ENCODE measurements around the gene AUTS2.

AUTS2 gene

GRCh38 chr7:70777251-70777650, 1179.0 kb downstream of the AUTS2 start:
- no peak for TF ChIP-seq CTCF (IDR thresholded peaks at IDR 0.05; ENCODE audit: poor library complexity, severe bottlenecking)
- ATAC-seq (ENCODE audit: low read depth) = no peak
- no peaks in the 10 kb centered on the region for H3K4me1 ChIP-seq (ENCODE audit: insufficient read depth, poor library complexity, severe bottlenecking)

GRCh38 chr7:70778585-70778984, 1180.3 kb downstream of the AUTS2 start:
- DNase-seq (ENCODE audit: low spot score) = no peak
- TF ChIP-seq CTCF (IDR thresholded peaks at IDR 0.05; ENCODE audit: poor library complexity, severe bottlenecking) = no peak
- ATAC-seq (ENCODE audit: low read depth) = no peak
- Histone ChIP-seq H3K4me1 (ENCODE audit: insufficient read depth, poor library complexity, severe bottlenecking) (no peaks in the 10 kb centered on the region), H3K9me3 (ENCODE audit: severe bottlenecking) (no peaks in the 10 kb centered on the region), H3K27ac (ENCODE audit: poor library complexity, severe bottlenecking) (no peak overlapping the region), H3K36me3 (ENCODE audit: low read depth) (no peaks in the 10 kb centered on the region), H3K4me3 (ENCODE audit: severe bottlenecking) (no peak overlapping the region), H3K27me3 (ENCODE audit: insufficient read depth, poor library complexity, severe bottlenecking) (no peaks in the 10 kb centered on the region)

More at GRCh38 chr7:70777251-70777650, 1179.0 kb downstream of the AUTS2 start:
- no peak overlapping the region for H3K27ac ChIP-seq (ENCODE audit: poor library complexity, severe bottlenecking)
- no peak for DNase-seq (ENCODE audit: low spot score)
- H3K36me3 ChIP-seq (ENCODE audit: low read depth) = no peaks in the 10 kb centered on the region
- H3K4me3 ChIP-seq (ENCODE audit: severe bottlenecking) = no peak overlapping the region
- no peaks in the 10 kb centered on the region for H3K27me3 ChIP-seq (ENCODE audit: insufficient read depth, poor library complexity, severe bottlenecking)
- no peaks in the 10 kb centered on the region for H3K9me3 ChIP-seq (ENCODE audit: severe bottlenecking)

GRCh38 chr7:70779321-70779720, 1181.0 kb downstream of the AUTS2 start:
- Histone ChIP-seq H3K27me3 (ENCODE audit: insufficient read depth, poor library complexity, severe bottlenecking) (no peaks in the 10 kb centered on the region), H3K36me3 (ENCODE audit: low read depth) (no peaks in the 10 kb centered on the region), H3K4me1 (ENCODE audit: insufficient read depth, poor library complexity, severe bottlenecking) (no peaks in the 10 kb centered on the region), H3K9me3 (ENCODE audit: severe bottlenecking) (no peaks in the 10 kb centered on the region), H3K4me3 (ENCODE audit: severe bottlenecking) (no peak overlapping the region), H3K27ac (ENCODE audit: poor library complexity, severe bottlenecking) (no peak overlapping the region)
- ATAC-seq (ENCODE audit: low read depth) = no peak
- DNase-seq (ENCODE audit: low spot score) = no peak
- TF ChIP-seq CTCF (IDR thresholded peaks at IDR 0.05; ENCODE audit: poor library complexity, severe bottlenecking) = no peak

- H3K36me3 ChIP-seq (ENCODE audit: low read depth) = no peaks in the 10 kb centered on the region
- no peaks in the 10 kb centered on the region for H3K27me3 ChIP-seq (ENCODE audit: insufficient read depth, poor library complexity, severe bottlenecking)
- TF ChIP-seq CTCF (IDR thresholded peaks at IDR 0.05; ENCODE audit: poor library complexity, severe bottlenecking) = no peak
- DNase-seq (ENCODE audit: low spot score) = no peak
- ATAC-seq (ENCODE audit: low read depth) = no peak
- no peaks in the 10 kb centered on the region for H3K9me3 ChIP-seq (ENCODE audit: severe bottlenecking)
- H3K27ac ChIP-seq (ENCODE audit: poor library complexity, severe bottlenecking) = no peak overlapping the region
- H3K4me1 ChIP-seq (ENCODE audit: insufficient read depth, poor library complexity, severe bottlenecking) = no peaks in the 10 kb centered on the region
- H3K4me3 ChIP-seq (ENCODE audit: severe bottlenecking) = no peak overlapping the region
These were observed 1183.6 kb downstream of the AUTS2 start for GRCh38 chr7:70781922-70782311.

- Histone ChIP-seq H3K27me3 (ENCODE audit: insufficient read depth, poor library complexity, severe bottlenecking) (no peaks in the 10 kb centered on the region), H3K9me3 (ENCODE audit: severe bottlenecking) (no peaks in the 10 kb centered on the region), H3K27ac (ENCODE audit: poor library complexity, severe bottlenecking) (no peak overlapping the region), H3K4me1 (ENCODE audit: insufficient read depth, poor library complexity, severe bottlenecking) (no peaks in the 10 kb centered on the region), H3K36me3 (ENCODE audit: low read depth) (no peaks in the 10 kb centered on the region), H3K4me3 (ENCODE audit: severe bottlenecking) (no peak overlapping the region)
- TF ChIP-seq CTCF (IDR thresholded peaks at IDR 0.05; ENCODE audit: poor library complexity, severe bottlenecking) = no peak
- ATAC-seq (ENCODE audit: low read depth) = no peak
- DNase-seq (ENCODE audit: low spot score) = no peak
These were observed 1184.5 kb downstream of the AUTS2 start for GRCh38 chr7:70782796-70783195.
